Spleen (tissue), 11 donors: Measurements from ENCODE around the gene PLCG2. TPM values are rescaled to one million over a fixed set of nuclear protein-coding genes. Genes with fewer than 3 reads are reported as not detected.

Source experiments
- DNase-seq: peaks from one replicate; pipeline ENCODE4 v3.0.0-alpha.2; 2020
- H3K27ac ChIP-seq, 8 donors: fragments of 200-600 bp; sonication (generic) in 7 of 8; 1 replicate in 4 of 8; 2 replicates in 4 of 8; pipeline versions ENCODE4 v1.5.0 to v1.8.0; 2016 to 2021; ENCODE audit warnings: inconsistent platforms in 4 of 8, mild to moderate bottlenecking in 4 of 8, moderate library complexity in 1 of 8
- H3K27me3 ChIP-seq, 7 donors: fragments of 200-600 bp; sonication (generic) in 6 of 7; replicated peaks in 1 of 7; 1 replicate in 4 of 7; 2 replicates in 3 of 7; pipeline versions ENCODE4 v1.5.0 to v1.8.0; 2016 to 2021; ENCODE audit warnings: inconsistent platforms in 3 of 7, mild to moderate bottlenecking in 1 of 7
- H3K36me3 ChIP-seq, 6 donors: fragments of 200-600 bp; sonication (generic) in 5 of 6; 1 replicate in 4 of 6; 2 replicates in 2 of 6; pipeline versions ENCODE4 v1.5.0 to v1.8.0; 2016 to 2021; ENCODE audit warnings: inconsistent platforms in 2 of 6
- H3K4me1 ChIP-seq, 6 donors: fragments of 200-600 bp; sonication (generic) in 5 of 6; 1 replicate in 3 of 6; 2 replicates in 3 of 6; pipeline versions ENCODE4 v1.5.0 to v1.8.0; 2016 to 2021; ENCODE audit warnings: inconsistent platforms in 3 of 6
- H3K4me3 ChIP-seq, 8 donors: fragments of 200-600 bp; sonication (generic) in 7 of 8; 1 replicate in 4 of 8; 2 replicates in 4 of 8; pipeline versions ENCODE4 v1.5.0 to v1.8.0; 2016 to 2021; ENCODE audit warnings: inconsistent platforms in 4 of 8, mild to moderate bottlenecking in 4 of 8, moderate library complexity in 2 of 8
- H3K9me3 ChIP-seq, 8 donors: fragments of 200-600 bp; sonication (generic) in 7 of 8; 1 replicate in 4 of 8; 2 replicates in 4 of 8; pipeline versions ENCODE4 v1.5.0 to v1.8.0; 2016 to 2021; ENCODE audit warnings: inconsistent platforms in 4 of 8
- POLR2A ChIP-seq, 3 donors: fragments of 450-650 bp; IDR thresholded peaks; one replicate each; pipeline ENCODE4 v1.5.1; 2017; ENCODE audit warnings: antibody characterized with exemption in 3 of 3, mild to moderate bottlenecking in 1 of 3
- POLR2AphosphoS5 ChIP-seq, 3 donors: sonication (generic); formaldehyde crosslinking; IDR thresholded peaks; one replicate each; pipeline ENCODE4 v1.5.1; 2017; ENCODE audit warnings: antibody characterized with exemption in 3 of 3
- WGBS, 5 donors: extraction: QIAGEN DNeasy Blood & Tissue Kit in 3 of 5; methylation state at CpG; one replicate each; pipeline versions ENCODE4 v1.1.5 to v1.1.7; 2013 to 2018; 5-methylcytosine and 5-hydroxymethylcytosine counted together
- intact Hi-C: fragments of 100-400 bp; cut with DNase I; formaldehyde crosslinking; loops from one replicate; pipeline ENCODE4 v1.15.0; 2023; ENCODE audit warnings: low total_unique reads
- polyA plus RNA-seq, 3 donors: library from polyadenylated mRNA; stranded (reverse); fragments of 200-250 nt; gene quantifications; one replicate each; pipeline ENCODE4 v1.2.1, GENCODE V29; 2013
- total RNA-seq, 7 donors: library from RNA; depleted of rRNA in 3 of 7; stranded (reverse); fragments of >200 nt in 3 of 7; fragmentation: NEBNext Ultra II Directional in 4 of 7; extraction: Animal tissue kit (Norgen Biotek cat#: 25700) in 4 of 7; gene quantifications; one replicate each; pipeline versions ENCODE4 v1.1.0 to v1.2.1, GENCODE V29; 2016 to 2021
- TF ChIP-seq, protein P1 (sequence below), 11 experiments: fragments of 200-600 bp in 7 of 11; fragments of 450-650 bp in 4 of 11; sonication (generic) in 4 of 11; IDR thresholded peaks in 8 of 11; conservative IDR thresholded peaks in 3 of 11; 1 replicate in 7 of 11; 2 replicates in 4 of 11; pipeline versions ENCODE4 v1.4.0 to v1.8.0; 2016 to 2021; ENCODE audit warnings: antibody characterized with exemption in 11 of 11, inconsistent platforms in 4 of 11, mild to moderate bottlenecking in 1 of 11
- donor health status: healthy with polysubstance abuse.
- donor health status: DM: no; HTN: no; CAD: no; lungs with moderate emphysema.
- donor health status: DM: no; HTN: no; CAD: no.
- donor health status: Bipolar disorder and iron deficiency.
- donor health status: healthy.
- donor health status: DM: no; HTN: no; CAD: no.
- donor health status: DM: yes; HTN: yes; CAD: no.

PLCG2 gene
- total and polyA plus RNA-seq, 10 donors: 57.1 to 277 (median 145) TPM

DNA sequence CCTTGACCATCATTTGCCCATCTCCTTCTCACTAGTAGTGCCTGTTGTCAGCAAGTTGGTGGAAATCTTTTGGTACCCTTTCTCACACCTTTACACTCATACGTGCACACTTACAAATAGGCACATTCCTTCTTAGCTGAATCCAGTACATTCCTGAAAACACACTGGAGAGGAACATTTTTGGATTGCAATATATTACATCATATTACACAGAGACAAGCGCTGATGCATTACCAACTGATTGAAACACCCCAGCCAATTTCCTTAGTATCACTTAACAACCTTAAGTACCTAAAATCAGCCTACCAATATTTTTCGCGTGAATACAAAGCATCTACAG, 64.1 kb downstream of the PLCG2 start:
- H3K27me3 ChIP-seq: no peaks in the 10 kb centered on the region
- peaks cover 0 to 17% (median 3%) of the 10 kb centered on the region in 6 donors for H3K36me3 ChIP-seq
- TF ChIP-seq POLR2AphosphoS5 (IDR thresholded peaks at IDR 0.05) (no peak), POLR2A (IDR thresholded peaks at IDR 0.05) (no peak)
- TF ChIP-seq, protein P1, sequence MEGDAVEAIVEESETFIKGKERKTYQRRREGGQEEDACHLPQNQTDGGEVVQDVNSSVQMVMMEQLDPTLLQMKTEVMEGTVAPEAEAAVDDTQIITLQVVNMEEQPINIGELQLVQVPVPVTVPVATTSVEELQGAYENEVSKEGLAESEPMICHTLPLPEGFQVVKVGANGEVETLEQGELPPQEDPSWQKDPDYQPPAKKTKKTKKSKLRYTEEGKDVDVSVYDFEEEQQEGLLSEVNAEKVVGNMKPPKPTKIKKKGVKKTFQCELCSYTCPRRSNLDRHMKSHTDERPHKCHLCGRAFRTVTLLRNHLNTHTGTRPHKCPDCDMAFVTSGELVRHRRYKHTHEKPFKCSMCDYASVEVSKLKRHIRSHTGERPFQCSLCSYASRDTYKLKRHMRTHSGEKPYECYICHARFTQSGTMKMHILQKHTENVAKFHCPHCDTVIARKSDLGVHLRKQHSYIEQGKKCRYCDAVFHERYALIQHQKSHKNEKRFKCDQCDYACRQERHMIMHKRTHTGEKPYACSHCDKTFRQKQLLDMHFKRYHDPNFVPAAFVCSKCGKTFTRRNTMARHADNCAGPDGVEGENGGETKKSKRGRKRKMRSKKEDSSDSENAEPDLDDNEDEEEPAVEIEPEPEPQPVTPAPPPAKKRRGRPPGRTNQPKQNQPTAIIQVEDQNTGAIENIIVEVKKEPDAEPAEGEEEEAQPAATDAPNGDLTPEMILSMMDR (IDR thresholded peaks at IDR 0.05 in 8 of 11, conservative IDR thresholded peaks at IDR 0.05 in 3 of 11): no peak
- WGBS, 5 donors: 55 to 79% (median 68%) methylated on average over 4 of the region's 4 CpGs
- peak overlapping the region in 1 of 8 donors; percentile 53 for H3K4me3 ChIP-seq
- H3K27ac ChIP-seq: peak overlapping the region in 5 of 8 donors; percentile 6 to 79 (median 67)
- no peaks in the 10 kb centered on the region for H3K9me3 ChIP-seq
- H3K4me1 ChIP-seq: peaks cover 24 to 92% (median 55%) of the 10 kb centered on the region in 6 donors
- no peak for DNase-seq
- intact Hi-C loops: no loop called here

DNA sequence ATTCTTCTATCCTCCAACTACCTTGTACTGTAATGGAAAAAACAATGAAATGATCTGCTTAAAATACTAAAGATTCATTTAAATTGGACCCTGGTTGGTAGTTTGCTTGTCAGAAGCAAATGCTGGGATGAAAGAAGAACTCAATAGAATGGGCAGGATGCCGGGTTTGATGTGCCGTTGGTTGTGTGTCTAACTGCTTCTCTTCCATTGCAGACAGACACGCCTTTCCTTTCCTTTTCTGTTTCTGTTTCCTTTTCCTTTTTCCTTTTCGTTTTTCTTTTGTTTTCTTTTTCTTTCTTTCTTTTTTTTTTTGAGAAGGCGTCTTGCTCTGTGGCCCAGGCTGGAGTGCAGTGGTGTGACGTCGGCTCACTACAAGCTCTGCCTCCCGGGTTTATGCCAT, 64.6 kb downstream of the PLCG2 start:
- H3K9me3 ChIP-seq: no peaks in the 10 kb centered on the region
- peaks cover 24 to 92% (median 50%) of the 10 kb centered on the region in 6 donors for H3K4me1 ChIP-seq
- peak overlapping the region in 7 of 8 donors; percentile 6 to 79 (median 63) for H3K27ac ChIP-seq
- intact Hi-C loops: no loop called here
- TF ChIP-seq, protein P1 (IDR thresholded peaks at IDR 0.05 in 8 of 11, conservative IDR thresholded peaks at IDR 0.05 in 3 of 11): no peak
- TF ChIP-seq POLR2AphosphoS5 (IDR thresholded peaks at IDR 0.05) (no peak), POLR2A (IDR thresholded peaks at IDR 0.05) (no peak)
- peak overlapping the region in 1 of 8 donors; percentile 53 for H3K4me3 ChIP-seq
- 59 to 70% (median 67%) methylated on average over 8 of the region's 8 CpGs for WGBS, 5 donors
- no peak for DNase-seq
- H3K36me3 ChIP-seq: peaks cover 0 to 17% (median 3%) of the 10 kb centered on the region in 6 donors
- no peaks in the 10 kb centered on the region for H3K27me3 ChIP-seq

DNA sequence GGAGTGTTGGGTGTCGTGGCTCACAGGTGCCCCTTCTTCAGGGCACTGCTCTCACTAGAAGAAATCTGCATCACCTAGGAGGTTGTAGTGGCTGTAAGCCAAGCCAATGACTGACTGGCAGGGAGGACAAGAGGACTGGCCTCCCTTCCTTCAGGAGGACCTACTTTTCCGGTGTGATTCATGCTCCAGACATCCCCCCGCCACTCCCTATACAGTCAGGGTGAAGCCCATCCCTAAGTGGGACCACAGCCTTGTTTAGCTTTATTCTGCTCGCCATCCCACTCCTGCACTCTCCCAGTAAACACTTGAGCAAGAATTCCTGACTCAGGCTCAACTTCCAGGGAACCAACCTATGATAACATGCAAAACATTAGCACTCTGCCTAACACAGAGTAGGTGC, 67.0 kb downstream of the PLCG2 start:
- WGBS, 5 donors: 90 to 99% (median 93%) methylated on average over 4 of the region's 4 CpGs
- intact Hi-C loops: no loop called here

DNA sequence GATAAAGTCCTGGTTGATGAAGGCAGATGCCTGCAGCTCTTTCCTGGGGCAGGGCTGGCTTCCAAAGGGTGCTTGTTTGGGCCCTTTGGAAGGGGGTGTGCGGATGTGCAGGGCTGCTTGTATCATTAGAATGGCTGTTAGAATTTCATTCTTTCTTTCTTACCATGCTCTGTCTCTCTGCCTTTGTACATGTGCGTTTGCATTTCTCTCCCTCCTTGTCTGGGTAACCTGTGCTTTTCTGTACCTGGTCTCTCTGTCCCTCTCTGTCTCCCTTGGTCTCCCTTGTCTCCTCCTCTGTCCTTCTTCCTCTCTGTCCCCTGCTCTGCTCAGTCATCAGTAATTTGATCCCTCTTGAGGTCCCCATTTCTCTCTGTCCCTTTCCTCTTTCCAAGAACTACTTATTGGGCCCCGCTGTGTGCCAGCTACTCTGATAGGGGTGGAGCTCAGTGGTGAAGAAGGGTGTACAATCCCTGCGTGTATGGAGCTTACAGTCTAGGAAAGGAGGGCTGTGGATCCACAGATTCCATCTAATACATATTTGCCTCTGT, 69.3 kb downstream of the PLCG2 start:
- intact Hi-C loops: no loop called here
- no peak for DNase-seq
- WGBS, 5 donors: 88 to 94% (median 93%) methylated on average over 4 of the region's 4 CpGs
- no peak overlapping the region for H3K4me3 ChIP-seq
- peak overlapping the region in 1 of 8 donors; percentile 20 for H3K27ac ChIP-seq
- H3K27me3 ChIP-seq: no peaks in the 10 kb centered on the region
- no peaks in the 10 kb centered on the region for H3K9me3 ChIP-seq
- TF ChIP-seq, protein P1 (IDR thresholded peaks at IDR 0.05 in 8 of 11, conservative IDR thresholded peaks at IDR 0.05 in 3 of 11): no peak
- no peak for TF ChIP-seq POLR2AphosphoS5 (IDR thresholded peaks at IDR 0.05)
- no peak for TF ChIP-seq POLR2A (IDR thresholded peaks at IDR 0.05)
- peaks cover 3 to 90% (median 12%) of the 10 kb centered on the region in 6 donors for H3K4me1 ChIP-seq
- peaks cover 0 to 26% (median 3%) of the 10 kb centered on the region in 6 donors for H3K36me3 ChIP-seq

More for the DNA sequence above, 67.0 kb downstream of the PLCG2 start:
- H3K4me1 ChIP-seq: peaks cover 14 to 92% (median 34%) of the 10 kb centered on the region in 6 donors
- no peak overlapping the region for H3K4me3 ChIP-seq
- peaks cover 0 to 17% (median 3%) of the 10 kb centered on the region in 6 donors for H3K36me3 ChIP-seq
- TF ChIP-seq, protein P1 (IDR thresholded peaks at IDR 0.05 in 8 of 11, conservative IDR thresholded peaks at IDR 0.05 in 3 of 11): no peak
- TF ChIP-seq POLR2AphosphoS5 (IDR thresholded peaks at IDR 0.05): no peak
- DNase-seq: no peak
- H3K9me3 ChIP-seq: no peaks in the 10 kb centered on the region
- no peaks in the 10 kb centered on the region for H3K27me3 ChIP-seq
- peak overlapping the region in 1 of 8 donors; percentile 37 for H3K27ac ChIP-seq
